Measurements from ENCODE around the gene HAPSTR1.

HAPSTR1 gene

DNA sequence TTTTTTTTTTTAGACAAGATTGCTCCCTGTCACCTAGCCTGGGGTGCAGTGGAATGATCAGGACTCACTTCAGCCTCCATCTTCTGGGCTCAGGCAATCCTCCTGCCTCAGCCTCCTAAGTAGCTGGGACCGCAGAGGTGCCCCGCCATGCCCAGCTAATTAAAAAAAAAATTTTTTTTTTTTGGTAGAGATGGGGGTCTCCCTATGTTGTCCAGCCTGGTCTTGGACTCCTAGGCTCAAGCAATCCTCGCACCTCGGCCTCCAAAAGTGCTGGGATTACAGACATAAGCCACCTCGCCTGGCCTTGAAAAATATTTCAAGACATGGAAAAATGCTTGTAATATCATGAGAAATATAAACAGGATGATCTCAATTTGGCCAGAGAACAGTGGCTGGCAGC is 42.9 kb downstream of the HAPSTR1 start:
- TF ChIP-seq CTCF (IDR thresholded peaks at IDR 0.05; ENCODE audit: low read depth, low read length), result no peak
- H3K4me3 ChIP-seq (ENCODE audit: low read depth, low read length), result no peak overlapping the region

- H3K4me3 ChIP-seq (ENCODE audit: low read depth, low read length), result no peak overlapping the region
- TF ChIP-seq CTCF (IDR thresholded peaks at IDR 0.05; ENCODE audit: low read depth, low read length), result peak; percentile 63
Observed at GRCh38 chr16:9134739-9135138, 43.3 kb downstream of the HAPSTR1 start.

- no peak overlapping the region for H3K4me3 ChIP-seq (ENCODE audit: low read depth, low read length)
Observed at GRCh38 chr16:9135797-9136196, 44.4 kb downstream of the HAPSTR1 start.

GRCh38 chr16:9136596-9136995 is 45.2 kb downstream of the HAPSTR1 start:
- H3K4me3 ChIP-seq (ENCODE audit: low read depth, low read length), result no peak overlapping the region
- no peak for TF ChIP-seq CTCF (IDR thresholded peaks at IDR 0.05; ENCODE audit: low read depth, low read length)

More at GRCh38 chr16:9135797-9136196, 44.4 kb downstream of the HAPSTR1 start:
- TF ChIP-seq CTCF (IDR thresholded peaks at IDR 0.05; ENCODE audit: low read depth, low read length), result no peak

- no peak for TF ChIP-seq CTCF (IDR thresholded peaks at IDR 0.05; ENCODE audit: low read depth, low read length)
Observed at GRCh38 chr16:9138021-9138680, 46.7 kb downstream of the HAPSTR1 start.

GRCh38 chr16:9138731-9139501 is 47.5 kb downstream of the HAPSTR1 start:
- H3K4me3 ChIP-seq (ENCODE audit: low read depth, low read length), result peak overlapping the region; percentile 31
- TF ChIP-seq CTCF (IDR thresholded peaks at IDR 0.05; ENCODE audit: low read depth, low read length), result peak; percentile 96

More at GRCh38 chr16:9138021-9138680, 46.7 kb downstream of the HAPSTR1 start:
- H3K4me3 ChIP-seq (ENCODE audit: low read depth, low read length), result no peak overlapping the region

DNA sequence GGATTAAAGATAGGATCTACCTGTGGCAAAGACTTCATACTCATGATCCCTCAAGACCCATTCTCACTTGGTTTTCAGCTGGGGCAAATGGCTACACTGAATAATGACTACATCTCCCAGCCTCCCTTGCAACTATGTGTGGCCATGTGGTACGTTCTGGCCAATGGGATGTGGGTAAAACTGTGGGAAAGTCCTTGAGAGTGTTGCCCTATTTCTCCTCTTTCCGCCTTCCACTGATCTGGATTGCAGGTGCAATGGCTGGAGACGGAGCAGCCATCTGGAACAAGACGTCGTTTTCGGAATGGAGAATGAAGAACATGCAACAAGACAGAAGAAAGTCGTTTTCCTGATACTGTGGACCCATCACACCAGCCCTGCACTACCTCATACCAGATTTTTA is 48.5 kb downstream of the HAPSTR1 start:
- TF ChIP-seq CTCF (IDR thresholded peaks at IDR 0.05; ENCODE audit: low read depth, low read length), result no peak
- no peak overlapping the region for H3K4me3 ChIP-seq (ENCODE audit: low read depth, low read length)

Measured in WI38 (cell line).